Measurements from ENCODE around the gene COL23A1. TPM values are rescaled to one million over a fixed set of nuclear protein-coding genes. Genes with fewer than 3 reads are reported as not detected.

Gene COL23A1
- total and polyA plus RNA-seq, 2 experiments from 2014 or later, result 4.8 to 8.2 TPM

DNA sequence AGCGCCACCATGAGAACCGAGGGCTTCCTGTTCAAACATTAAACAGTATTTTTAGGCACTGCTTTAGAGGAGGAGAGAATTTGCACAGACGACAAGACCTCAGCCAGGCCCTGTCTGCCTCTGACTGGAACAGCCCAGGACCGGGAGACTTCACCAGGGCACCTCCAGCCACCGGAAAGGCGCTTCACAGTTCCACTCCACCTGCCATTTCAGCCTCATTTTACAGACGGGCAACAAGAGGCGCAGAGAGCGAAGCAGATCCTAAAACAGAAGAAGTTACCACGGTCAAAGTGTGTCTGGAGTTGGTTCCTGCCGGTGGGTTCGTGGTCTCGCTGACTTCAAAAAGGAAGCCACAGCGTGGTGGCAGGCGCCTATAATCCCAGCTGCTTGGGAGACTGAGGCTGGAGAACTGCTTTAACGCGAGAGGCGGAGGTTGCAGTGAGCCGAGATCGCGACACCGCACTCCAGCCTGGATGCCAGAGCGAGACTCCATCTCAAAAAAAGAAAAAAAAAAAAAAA, 28.4 kb downstream of the COL23A1 start:
- Histone ChIP-seq H3K36me3 (ENCODE audit: insufficient read depth) (no peaks in the 10 kb centered on the region), H2AFZ (peak overlapping the region; percentile 84), H3K4me3 (no peak overlapping the region), H3F3A (replicated peaks; ENCODE audit: low read depth) (peaks cover 12% of the 10 kb centered on the region; the same call in 1 of the 2 replicates), H3K4me1 (ENCODE audit: insufficient read depth) (peaks cover 41% of the 10 kb centered on the region), H3K79me2 (replicated peaks; ENCODE audit: insufficient read depth) (no peaks in the 10 kb centered on the region), H3K27me3 (ENCODE audit: insufficient read depth) (no peaks in the 10 kb centered on the region), H3K9me2 (ENCODE audit: insufficient read depth) (no peaks in the 10 kb centered on the region), H3K4me2 (no peak overlapping the region), H3K27ac (ENCODE audit: low read depth) (peak overlapping the region; percentile 59; the same call in 1 of the 2 replicates), H4K20me1 (replicated peaks; ENCODE audit: insufficient read depth) (no peaks in the 10 kb centered on the region)
- H3K4me1 Mint-ChIP-seq, result peaks cover 43% of the 10 kb centered on the region
- H3K9me3 Mint-ChIP-seq, result peaks cover 2% of the 10 kb centered on the region; the same call in 1 of the 3 replicates
- no peak overlapping the region; the same call in 1 of the 2 replicates for H3K27ac Mint-ChIP-seq
- DNase-seq (ENCODE audit: low spot score) (no peak), ATAC-seq (no peak; the same call in 2 of the 3 replicates)
- H3K27me3 Mint-ChIP-seq (ENCODE audit: insufficient read depth, low read depth, poor library complexity), result peaks cover 6% of the 10 kb centered on the region
- H3K4me3 Mint-ChIP-seq, result no peak overlapping the region
- TF ChIP-seq CREB1 (CRISPR knock-in tag; IDR thresholded peaks at IDR 0.05; ENCODE audit: low read depth), result no peak
- TF ChIP-seq NANOG (IDR thresholded peaks at IDR 0.05; ENCODE audit: borderline replicate concordance), result no peak
- no peak for TF ChIP-seq ZNF114 (CRISPR knock-in tag; IDR thresholded peaks at IDR 0.05)
- TF ChIP-seq, protein P1, sequence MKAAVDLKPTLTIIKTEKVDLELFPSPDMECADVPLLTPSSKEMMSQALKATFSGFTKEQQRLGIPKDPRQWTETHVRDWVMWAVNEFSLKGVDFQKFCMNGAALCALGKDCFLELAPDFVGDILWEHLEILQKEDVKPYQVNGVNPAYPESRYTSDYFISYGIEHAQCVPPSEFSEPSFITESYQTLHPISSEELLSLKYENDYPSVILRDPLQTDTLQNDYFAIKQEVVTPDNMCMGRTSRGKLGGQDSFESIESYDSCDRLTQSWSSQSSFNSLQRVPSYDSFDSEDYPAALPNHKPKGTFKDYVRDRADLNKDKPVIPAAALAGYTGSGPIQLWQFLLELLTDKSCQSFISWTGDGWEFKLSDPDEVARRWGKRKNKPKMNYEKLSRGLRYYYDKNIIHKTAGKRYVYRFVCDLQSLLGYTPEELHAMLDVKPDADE (IDR thresholded peaks at IDR 0.05), result no peak
- no peak for TF ChIP-seq JUNB (IDR thresholded peaks at IDR 0.05; ENCODE audit: unreplicated experiment)
- TF ChIP-seq EZH2 (IDR thresholded peaks at IDR 0.05; ENCODE audit: low read depth, unreplicated experiment), result no peak
- TF ChIP-seq EZH2phosphoT487 (IDR thresholded peaks at IDR 0.05; ENCODE audit: unreplicated experiment), result no peak
- no peak for TF ChIP-seq STAT1 (IDR thresholded peaks at IDR 0.05; ENCODE audit: unreplicated experiment)
- TF ChIP-seq, protein P2, sequence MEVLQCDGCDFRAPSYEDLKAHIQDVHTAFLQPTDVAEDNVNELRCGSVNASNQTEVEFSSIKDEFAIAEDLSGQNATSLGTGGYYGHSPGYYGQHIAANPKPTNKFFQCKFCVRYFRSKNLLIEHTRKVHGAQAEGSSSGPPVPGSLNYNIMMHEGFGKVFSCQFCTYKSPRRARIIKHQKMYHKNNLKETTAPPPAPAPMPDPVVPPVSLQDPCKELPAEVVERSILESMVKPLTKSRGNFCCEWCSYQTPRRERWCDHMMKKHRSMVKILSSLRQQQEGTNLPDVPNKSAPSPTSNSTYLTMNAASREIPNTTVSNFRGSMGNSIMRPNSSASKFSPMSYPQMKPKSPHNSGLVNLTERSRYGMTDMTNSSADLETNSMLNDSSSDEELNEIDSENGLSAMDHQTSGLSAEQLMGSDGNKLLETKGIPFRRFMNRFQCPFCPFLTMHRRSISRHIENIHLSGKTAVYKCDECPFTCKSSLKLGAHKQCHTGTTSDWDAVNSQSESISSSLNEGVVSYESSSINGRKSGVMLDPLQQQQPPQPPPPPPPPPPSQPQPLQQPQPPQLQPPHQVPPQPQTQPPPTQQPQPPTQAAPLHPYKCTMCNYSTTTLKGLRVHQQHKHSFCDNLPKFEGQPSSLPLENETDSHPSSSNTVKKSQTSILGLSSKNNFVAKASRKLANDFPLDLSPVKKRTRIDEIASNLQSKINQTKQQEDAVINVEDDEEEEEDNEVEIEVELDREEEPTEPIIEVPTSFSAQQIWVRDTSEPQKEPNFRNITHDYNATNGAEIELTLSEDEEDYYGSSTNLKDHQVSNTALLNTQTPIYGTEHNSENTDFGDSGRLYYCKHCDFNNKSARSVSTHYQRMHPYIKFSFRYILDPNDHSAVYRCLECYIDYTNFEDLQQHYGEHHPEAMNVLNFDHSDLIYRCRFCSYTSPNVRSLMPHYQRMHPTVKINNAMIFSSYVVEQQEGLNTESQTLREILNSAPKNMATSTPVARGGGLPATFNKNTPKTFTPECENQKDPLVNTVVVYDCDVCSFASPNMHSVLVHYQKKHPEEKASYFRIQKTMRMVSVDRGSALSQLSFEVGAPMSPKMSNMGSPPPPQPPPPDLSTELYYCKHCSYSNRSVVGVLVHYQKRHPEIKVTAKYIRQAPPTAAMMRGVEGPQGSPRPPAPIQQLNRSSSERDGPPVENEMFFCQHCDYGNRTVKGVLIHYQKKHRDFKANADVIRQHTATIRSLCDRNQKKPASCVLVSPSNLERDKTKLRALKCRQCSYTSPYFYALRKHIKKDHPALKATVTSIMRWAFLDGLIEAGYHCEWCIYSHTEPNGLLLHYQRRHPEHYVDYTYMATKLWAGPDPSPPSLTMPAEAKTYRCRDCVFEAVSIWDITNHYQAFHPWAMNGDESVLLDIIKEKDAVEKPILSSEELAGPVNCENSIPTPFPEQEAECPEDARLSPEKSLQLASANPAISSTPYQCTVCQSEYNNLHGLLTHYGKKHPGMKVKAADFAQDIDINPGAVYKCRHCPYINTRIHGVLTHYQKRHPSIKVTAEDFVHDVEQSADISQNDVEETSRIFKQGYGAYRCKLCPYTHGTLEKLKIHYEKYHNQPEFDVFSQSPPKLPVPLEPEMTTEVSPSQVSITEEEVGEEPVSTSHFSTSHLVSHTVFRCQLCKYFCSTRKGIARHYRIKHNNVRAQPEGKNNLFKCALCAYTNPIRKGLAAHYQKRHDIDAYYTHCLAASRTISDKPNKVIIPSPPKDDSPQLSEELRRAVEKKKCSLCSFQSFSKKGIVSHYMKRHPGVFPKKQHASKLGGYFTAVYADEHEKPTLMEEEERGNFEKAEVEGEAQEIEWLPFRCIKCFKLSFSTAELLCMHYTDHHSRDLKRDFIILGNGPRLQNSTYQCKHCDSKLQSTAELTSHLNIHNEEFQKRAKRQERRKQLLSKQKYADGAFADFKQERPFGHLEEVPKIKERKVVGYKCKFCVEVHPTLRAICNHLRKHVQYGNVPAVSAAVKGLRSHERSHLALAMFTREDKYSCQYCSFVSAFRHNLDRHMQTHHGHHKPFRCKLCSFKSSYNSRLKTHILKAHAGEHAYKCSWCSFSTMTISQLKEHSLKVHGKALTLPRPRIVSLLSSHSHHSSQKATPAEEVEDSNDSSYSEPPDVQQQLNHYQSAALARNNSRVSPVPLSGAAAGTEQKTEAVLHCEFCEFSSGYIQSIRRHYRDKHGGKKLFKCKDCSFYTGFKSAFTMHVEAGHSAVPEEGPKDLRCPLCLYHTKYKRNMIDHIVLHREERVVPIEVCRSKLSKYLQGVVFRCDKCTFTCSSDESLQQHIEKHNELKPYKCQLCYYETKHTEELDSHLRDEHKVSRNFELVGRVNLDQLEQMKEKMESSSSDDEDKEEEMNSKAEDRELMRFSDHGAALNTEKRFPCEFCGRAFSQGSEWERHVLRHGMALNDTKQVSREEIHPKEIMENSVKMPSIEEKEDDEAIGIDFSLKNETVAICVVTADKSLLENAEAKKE (CRISPR knock-in tag; IDR thresholded peaks at IDR 0.05), result no peak
- no peak for TF ChIP-seq ZNF331 (CRISPR knock-in tag; IDR thresholded peaks at IDR 0.05; ENCODE audit: low read depth)
- no peak for TF ChIP-seq POLR2AphosphoS5 (IDR thresholded peaks at IDR 0.05; ENCODE audit: low read depth)
- TF ChIP-seq, protein P3, sequence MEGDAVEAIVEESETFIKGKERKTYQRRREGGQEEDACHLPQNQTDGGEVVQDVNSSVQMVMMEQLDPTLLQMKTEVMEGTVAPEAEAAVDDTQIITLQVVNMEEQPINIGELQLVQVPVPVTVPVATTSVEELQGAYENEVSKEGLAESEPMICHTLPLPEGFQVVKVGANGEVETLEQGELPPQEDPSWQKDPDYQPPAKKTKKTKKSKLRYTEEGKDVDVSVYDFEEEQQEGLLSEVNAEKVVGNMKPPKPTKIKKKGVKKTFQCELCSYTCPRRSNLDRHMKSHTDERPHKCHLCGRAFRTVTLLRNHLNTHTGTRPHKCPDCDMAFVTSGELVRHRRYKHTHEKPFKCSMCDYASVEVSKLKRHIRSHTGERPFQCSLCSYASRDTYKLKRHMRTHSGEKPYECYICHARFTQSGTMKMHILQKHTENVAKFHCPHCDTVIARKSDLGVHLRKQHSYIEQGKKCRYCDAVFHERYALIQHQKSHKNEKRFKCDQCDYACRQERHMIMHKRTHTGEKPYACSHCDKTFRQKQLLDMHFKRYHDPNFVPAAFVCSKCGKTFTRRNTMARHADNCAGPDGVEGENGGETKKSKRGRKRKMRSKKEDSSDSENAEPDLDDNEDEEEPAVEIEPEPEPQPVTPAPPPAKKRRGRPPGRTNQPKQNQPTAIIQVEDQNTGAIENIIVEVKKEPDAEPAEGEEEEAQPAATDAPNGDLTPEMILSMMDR (conservative IDR thresholded peaks at IDR 0.05; ENCODE audit: low read depth in 2 of 2), result no peak
- TF ChIP-seq, protein P4, sequence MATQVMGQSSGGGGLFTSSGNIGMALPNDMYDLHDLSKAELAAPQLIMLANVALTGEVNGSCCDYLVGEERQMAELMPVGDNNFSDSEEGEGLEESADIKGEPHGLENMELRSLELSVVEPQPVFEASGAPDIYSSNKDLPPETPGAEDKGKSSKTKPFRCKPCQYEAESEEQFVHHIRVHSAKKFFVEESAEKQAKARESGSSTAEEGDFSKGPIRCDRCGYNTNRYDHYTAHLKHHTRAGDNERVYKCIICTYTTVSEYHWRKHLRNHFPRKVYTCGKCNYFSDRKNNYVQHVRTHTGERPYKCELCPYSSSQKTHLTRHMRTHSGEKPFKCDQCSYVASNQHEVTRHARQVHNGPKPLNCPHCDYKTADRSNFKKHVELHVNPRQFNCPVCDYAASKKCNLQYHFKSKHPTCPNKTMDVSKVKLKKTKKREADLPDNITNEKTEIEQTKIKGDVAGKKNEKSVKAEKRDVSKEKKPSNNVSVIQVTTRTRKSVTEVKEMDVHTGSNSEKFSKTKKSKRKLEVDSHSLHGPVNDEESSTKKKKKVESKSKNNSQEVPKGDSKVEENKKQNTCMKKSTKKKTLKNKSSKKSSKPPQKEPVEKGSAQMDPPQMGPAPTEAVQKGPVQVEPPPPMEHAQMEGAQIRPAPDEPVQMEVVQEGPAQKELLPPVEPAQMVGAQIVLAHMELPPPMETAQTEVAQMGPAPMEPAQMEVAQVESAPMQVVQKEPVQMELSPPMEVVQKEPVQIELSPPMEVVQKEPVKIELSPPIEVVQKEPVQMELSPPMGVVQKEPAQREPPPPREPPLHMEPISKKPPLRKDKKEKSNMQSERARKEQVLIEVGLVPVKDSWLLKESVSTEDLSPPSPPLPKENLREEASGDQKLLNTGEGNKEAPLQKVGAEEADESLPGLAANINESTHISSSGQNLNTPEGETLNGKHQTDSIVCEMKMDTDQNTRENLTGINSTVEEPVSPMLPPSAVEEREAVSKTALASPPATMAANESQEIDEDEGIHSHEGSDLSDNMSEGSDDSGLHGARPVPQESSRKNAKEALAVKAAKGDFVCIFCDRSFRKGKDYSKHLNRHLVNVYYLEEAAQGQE (IDR thresholded peaks at IDR 0.05; ENCODE audit: unreplicated experiment), result no peak
- no peaks in the 10 kb centered on the region for H3K36me3 Mint-ChIP-seq (ENCODE audit: low read depth)

Data from GM23338 (cell line).